ENCODE measurements around the gene COASY.

The COASY gene

DNA sequence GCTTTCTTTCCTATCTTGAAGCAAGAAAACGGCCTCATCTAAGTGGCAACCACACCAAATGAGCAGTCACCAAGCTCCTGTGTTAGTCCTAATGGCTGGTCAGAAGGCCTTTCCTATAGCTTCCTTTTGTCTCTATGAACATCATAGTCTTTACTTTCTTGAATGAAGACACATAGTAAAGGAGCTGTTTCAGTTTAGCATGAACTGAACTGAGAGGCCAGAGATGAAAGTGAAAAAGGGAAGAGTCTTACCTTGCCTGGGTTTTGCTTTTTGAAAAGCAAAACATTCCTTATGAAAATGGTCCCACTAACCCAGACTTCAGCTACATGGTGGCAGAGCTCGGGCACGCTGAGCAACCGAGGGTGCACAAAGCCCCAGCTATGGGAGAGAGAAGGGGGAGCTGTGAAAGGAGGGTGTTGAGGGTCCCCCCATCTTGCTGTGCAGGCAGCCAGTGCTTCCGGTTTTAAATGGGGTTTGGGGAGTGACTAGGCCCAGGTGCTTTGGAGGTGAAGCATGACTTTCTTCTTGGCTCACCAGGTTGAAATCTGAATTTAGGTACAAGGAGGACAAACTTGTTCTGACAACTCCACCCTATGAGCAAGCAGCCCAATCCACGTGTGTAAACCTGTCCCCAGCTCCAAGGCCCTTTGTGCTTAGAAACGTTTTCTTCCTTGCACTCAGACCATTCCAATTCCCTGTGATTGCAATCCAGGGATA, 24.7 kb downstream of the COASY start:
- ATAC-seq, result no peak
- TF ChIP-seq, protein P1, sequence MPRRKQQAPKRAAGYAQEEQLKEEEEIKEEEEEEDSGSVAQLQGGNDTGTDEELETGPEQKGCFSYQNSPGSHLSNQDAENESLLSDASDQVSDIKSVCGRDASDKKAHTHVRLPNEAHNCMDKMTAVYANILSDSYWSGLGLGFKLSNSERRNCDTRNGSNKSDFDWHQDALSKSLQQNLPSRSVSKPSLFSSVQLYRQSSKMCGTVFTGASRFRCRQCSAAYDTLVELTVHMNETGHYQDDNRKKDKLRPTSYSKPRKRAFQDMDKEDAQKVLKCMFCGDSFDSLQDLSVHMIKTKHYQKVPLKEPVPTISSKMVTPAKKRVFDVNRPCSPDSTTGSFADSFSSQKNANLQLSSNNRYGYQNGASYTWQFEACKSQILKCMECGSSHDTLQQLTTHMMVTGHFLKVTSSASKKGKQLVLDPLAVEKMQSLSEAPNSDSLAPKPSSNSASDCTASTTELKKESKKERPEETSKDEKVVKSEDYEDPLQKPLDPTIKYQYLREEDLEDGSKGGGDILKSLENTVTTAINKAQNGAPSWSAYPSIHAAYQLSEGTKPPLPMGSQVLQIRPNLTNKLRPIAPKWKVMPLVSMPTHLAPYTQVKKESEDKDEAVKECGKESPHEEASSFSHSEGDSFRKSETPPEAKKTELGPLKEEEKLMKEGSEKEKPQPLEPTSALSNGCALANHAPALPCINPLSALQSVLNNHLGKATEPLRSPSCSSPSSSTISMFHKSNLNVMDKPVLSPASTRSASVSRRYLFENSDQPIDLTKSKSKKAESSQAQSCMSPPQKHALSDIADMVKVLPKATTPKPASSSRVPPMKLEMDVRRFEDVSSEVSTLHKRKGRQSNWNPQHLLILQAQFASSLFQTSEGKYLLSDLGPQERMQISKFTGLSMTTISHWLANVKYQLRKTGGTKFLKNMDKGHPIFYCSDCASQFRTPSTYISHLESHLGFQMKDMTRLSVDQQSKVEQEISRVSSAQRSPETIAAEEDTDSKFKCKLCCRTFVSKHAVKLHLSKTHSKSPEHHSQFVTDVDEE (CRISPR knock-in tag; IDR thresholded peaks at IDR 0.05), result no peak
- TF ChIP-seq, protein P2, sequence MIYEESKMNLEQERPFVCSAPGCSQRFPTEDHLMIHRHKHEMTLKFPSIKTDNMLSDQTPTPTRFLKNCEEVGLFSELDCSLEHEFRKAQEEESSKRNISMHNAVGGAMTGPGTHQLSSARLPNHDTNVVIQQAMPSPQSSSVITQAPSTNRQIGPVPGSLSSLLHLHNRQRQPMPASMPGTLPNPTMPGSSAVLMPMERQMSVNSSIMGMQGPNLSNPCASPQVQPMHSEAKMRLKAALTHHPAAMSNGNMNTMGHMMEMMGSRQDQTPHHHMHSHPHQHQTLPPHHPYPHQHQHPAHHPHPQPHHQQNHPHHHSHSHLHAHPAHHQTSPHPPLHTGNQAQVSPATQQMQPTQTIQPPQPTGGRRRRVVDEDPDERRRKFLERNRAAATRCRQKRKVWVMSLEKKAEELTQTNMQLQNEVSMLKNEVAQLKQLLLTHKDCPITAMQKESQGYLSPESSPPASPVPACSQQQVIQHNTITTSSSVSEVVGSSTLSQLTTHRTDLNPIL (CRISPR knock-in tag; IDR thresholded peaks at IDR 0.05; ENCODE audit: low read depth), result no peak
- TF ChIP-seq ZNF565 (CRISPR knock-in tag; conservative IDR thresholded peaks at IDR 0.05; ENCODE audit: low read depth) (no peak), ZFP30 (CRISPR knock-in tag; IDR thresholded peaks at IDR 0.05) (no peak), CSDC2 (CRISPR knock-in tag; IDR thresholded peaks at IDR 0.05) (no peak), CSRNP3 (CRISPR knock-in tag; IDR thresholded peaks at IDR 0.05) (no peak), ZC3H10 (CRISPR knock-in tag; IDR thresholded peaks at IDR 0.05) (no peak), ZNF70 (CRISPR knock-in tag; IDR thresholded peaks at IDR 0.05) (no peak), SNAI2 (CRISPR knock-in tag; IDR thresholded peaks at IDR 0.05) (no peak), PATZ1 (CRISPR knock-in tag; IDR thresholded peaks at IDR 0.05; ENCODE audit: borderline replicate concordance) (no peak), ISL1 (CRISPR knock-in tag; IDR thresholded peaks at IDR 0.05) (no peak), ZNF8 (CRISPR knock-in tag; IDR thresholded peaks at IDR 0.05) (no peak), TOX (CRISPR knock-in tag; IDR thresholded peaks at IDR 0.05; ENCODE audit: borderline replicate concordance) (no peak), PPARA (CRISPR knock-in tag; IDR thresholded peaks at IDR 0.05; ENCODE audit: borderline replicate concordance) (no peak), ARNTL (CRISPR knock-in tag; IDR thresholded peaks at IDR 0.05; ENCODE audit: borderline replicate concordance, low read depth) (no peak), RARB (CRISPR knock-in tag; IDR thresholded peaks at IDR 0.05) (no peak), ESRRG (CRISPR knock-in tag; IDR thresholded peaks at IDR 0.05) (no peak), POU6F1 (CRISPR knock-in tag; IDR thresholded peaks at IDR 0.05; ENCODE audit: borderline replicate concordance, low read depth) (no peak)

DNA sequence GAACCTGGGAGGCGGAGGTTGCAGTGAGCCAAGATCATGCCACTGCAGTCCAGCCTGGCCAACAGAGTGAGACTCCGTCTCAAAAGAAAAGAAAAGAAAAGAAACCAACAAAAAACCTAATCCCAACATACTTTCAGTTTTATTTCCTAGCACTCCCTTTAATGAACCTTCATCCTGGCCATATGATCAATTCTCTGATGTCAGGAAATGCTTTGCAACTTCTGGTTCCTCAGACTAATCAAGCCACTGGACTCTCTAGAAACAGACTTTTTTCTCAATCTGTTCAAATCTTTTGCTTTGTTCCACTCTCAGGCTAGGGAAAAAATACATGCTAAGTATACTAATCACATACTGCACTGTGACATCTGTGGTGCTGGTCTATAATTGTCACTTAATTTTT, 28.9 kb downstream of the COASY start:
- TF ChIP-seq, protein P1 (CRISPR knock-in tag; IDR thresholded peaks at IDR 0.05), result no peak
- TF ChIP-seq PPARA (CRISPR knock-in tag; IDR thresholded peaks at IDR 0.05; ENCODE audit: borderline replicate concordance) (no peak), ZNF8 (CRISPR knock-in tag; IDR thresholded peaks at IDR 0.05) (no peak), BACH2 (CRISPR knock-in tag; IDR thresholded peaks at IDR 0.05; ENCODE audit: borderline replicate concordance) (no peak), GLIS3 (CRISPR knock-in tag; IDR thresholded peaks at IDR 0.05) (no peak), RARB (CRISPR knock-in tag; IDR thresholded peaks at IDR 0.05) (no peak), ZFP30 (CRISPR knock-in tag; IDR thresholded peaks at IDR 0.05) (no peak), ESRRG (CRISPR knock-in tag; IDR thresholded peaks at IDR 0.05) (no peak)
- ATAC-seq, result no peak

Data from SK-N-SH treated with all-trans-retinoic acid at 6 μM for 48 hours (cell line).